ENCODE measurements around the gene HUS1. TPM values are rescaled to one million over a fixed set of nuclear protein-coding genes. Genes with fewer than 3 reads are reported as not detected.

Gene HUS1
- total RNA-seq, 6 donors from 2014 or later, result 24.2 to 38.8 (median 26.7) TPM

GRCh38 chr7:47915616-47915976 lies 63.8 kb downstream of the HUS1 start:
- Histone ChIP-seq H3K9me3 (no peaks in the 10 kb centered on the region), H3K27ac (no peak overlapping the region), H3K4me1 (no peaks in the 10 kb centered on the region), H3K36me3 (no peaks in the 10 kb centered on the region), H3K27me3 (no peaks in the 10 kb centered on the region), H3K4me3 (no peak overlapping the region)
- ATAC-seq (ENCODE audit: low FRiP score in 2 of 2) (no peak), DNase-seq (no peak)
- TF ChIP-seq CTCF (IDR thresholded peaks at IDR 0.05) (no peak), EP300 (IDR thresholded peaks at IDR 0.05) (no peak), POLR2AphosphoS5 (IDR thresholded peaks at IDR 0.05) (no peak), POLR2A (IDR thresholded peaks at IDR 0.05) (no peak)
- WGBS, 2 donors, result 83 to 90% methylated on average over 2 of the region's 2 CpGs

GRCh38 chr7:47914717-47915615 lies 64.4 kb downstream of the HUS1 start:
- H3K27ac ChIP-seq, result no peak overlapping the region
- 62 to 78% methylated on average over 5 of the region's 5 CpGs for WGBS, 2 donors
- no peaks in the 10 kb centered on the region for H3K27me3 ChIP-seq
- DNase-seq (no peak), ATAC-seq (ENCODE audit: low FRiP score in 2 of 2) (no peak)
- no peak for TF ChIP-seq POLR2A (IDR thresholded peaks at IDR 0.05)
- TF ChIP-seq POLR2AphosphoS5 (IDR thresholded peaks at IDR 0.05), result no peak
- no peak for TF ChIP-seq EP300 (IDR thresholded peaks at IDR 0.05)
- TF ChIP-seq CTCF (IDR thresholded peaks at IDR 0.05), result no peak
- no peaks in the 10 kb centered on the region for H3K9me3 ChIP-seq
- no peaks in the 10 kb centered on the region for H3K36me3 ChIP-seq
- H3K4me1 ChIP-seq, result no peaks in the 10 kb centered on the region
- H3K4me3 ChIP-seq, result no peak overlapping the region

Other genes starting within 250 kb of the HUS1 start
- gene PKD1L1, start 31.1 kb downstream of the HUS1 start, total RNA-seq, result 1 to 10 TPM in 2 of 6 donors, under 1 TPM in 4; 0.46 to 4.8 (median 0.75) TPM
- gene SUN3, start 49.5 kb upstream of the HUS1 start, total RNA-seq, result not detected
- 10 to 100 TPM in 2 of 6 donors, 1 to 10 TPM in 2, under 1 TPM in 2; 0.29 to 15.5 (median 1.9) TPM for gene C7orf57, start 55.9 kb upstream of the HUS1 start, total RNA-seq
- 100 to 1,000 TPM in 1 of 6 donors, 10 to 100 TPM in 5; 30.6 to 107 (median 72.0) TPM for gene UPP1, start 109.7 kb upstream of the HUS1 start, total RNA-seq
- 10 to 100 TPM in 3 of 6 donors, 1 to 10 TPM in 2, under 1 TPM in 1; 0.49 to 27.7 (median 7.1) TPM for gene ABCA13, start 191.8 kb upstream of the HUS1 start, total RNA-seq

Measured in upper lobe of left lung (tissue), 6 donors.